ENCODE measurements around the gene FOSB.

DNA sequence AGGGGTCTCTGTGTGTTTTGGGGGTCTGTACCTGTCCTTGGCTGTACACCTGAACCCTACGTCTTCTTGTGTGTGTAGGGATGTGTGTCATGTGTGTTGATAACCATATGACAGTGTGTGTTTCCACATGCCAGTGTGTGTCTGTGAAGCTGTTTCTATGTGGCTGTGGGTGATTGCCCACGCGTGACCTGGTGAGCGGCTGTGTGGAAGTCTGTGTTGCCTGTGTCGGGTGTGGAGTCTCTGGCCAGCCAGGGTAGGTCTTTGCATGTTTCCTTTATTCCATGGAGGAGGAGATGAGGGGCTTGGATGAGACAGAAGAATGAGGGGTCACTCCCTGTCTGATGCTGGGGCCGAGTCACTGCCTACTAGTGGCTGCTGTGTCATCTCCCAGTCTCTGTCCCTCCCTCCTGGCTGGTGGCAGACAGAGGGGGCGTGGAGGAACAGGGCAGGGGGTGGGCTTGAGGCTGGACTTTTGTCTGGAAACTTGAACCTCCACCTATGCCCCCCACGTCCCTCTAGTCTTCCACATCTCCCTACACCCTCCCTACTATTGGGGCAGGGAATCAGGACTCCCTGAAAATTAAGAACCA lies 2.8 kb upstream of the FOSB start:
- no peak for TF ChIP-seq POLR2AphosphoS5 (IDR thresholded peaks at IDR 0.05; ENCODE audit: borderline replicate concordance, low read depth, low read length)
- no peak for TF ChIP-seq EZH2 (IDR thresholded peaks at IDR 0.05)
- TF ChIP-seq FOXP2 (optimal IDR thresholded peaks at IDR 0.05; ENCODE audit: control extremely low read depth, extremely low read length, insufficient read depth), result no peak
